IPS DF 6.9 (cell line): ENCODE measurements around the gene GGACT.
"Not testable (repeated sequence)": the region's sequence is repeated elsewhere in the genome, so short reads cannot be mapped to it uniquely, and the experiment has no call there.

Experiments
- DNase-seq: peaks from one replicate; pipeline ENCODE4 v3.0.0-alpha.2; 2013; ENCODE audit warnings: low read depth, low spot score
- H3K27ac ChIP-seq: one replicate; pipeline ENCODE4 v1.5.1; 2013; ENCODE audit warnings: low read length, control low read depth
- H3K27me3 ChIP-seq: 2 replicates; pipeline ENCODE4 v1.6.1; 2013; ENCODE audit warnings: mild to moderate bottlenecking, low read length; ENCODE audit not compliant: control insufficient read depth, insufficient read depth
- H3K36me3 ChIP-seq: 2 replicates; pipeline ENCODE4 v1.6.1; 2013; ENCODE audit warnings: low read length; ENCODE audit not compliant: control insufficient read depth, insufficient read depth
- H3K4me1 ChIP-seq: 2 replicates; pipeline ENCODE4 v1.6.1; 2013; ENCODE audit warnings: low read length; ENCODE audit not compliant: control insufficient read depth, insufficient read depth
- H3K4me3 ChIP-seq: 2 replicates; pipeline ENCODE4 v1.5.1; 2013; ENCODE audit warnings: mild to moderate bottlenecking, low read length
- H3K9me3 ChIP-seq: 2 replicates; pipeline ENCODE4 v1.6.1; 2013; ENCODE audit warnings: low read length, inconsistent platforms; ENCODE audit not compliant: control insufficient read depth, insufficient read depth
- WGBS: extraction: QIAGEN DNeasy Blood & Tissue Kit; methylation state at CpG from one replicate; pipeline ENCODE4 v1.1.7; 2013; ENCODE audit warnings: mixed read lengths, missing lambda C conversion rate; ENCODE audit not compliant: insufficient read length, insufficient coverage; 5-methylcytosine and 5-hydroxymethylcytosine counted together

GGACT gene

DNA sequence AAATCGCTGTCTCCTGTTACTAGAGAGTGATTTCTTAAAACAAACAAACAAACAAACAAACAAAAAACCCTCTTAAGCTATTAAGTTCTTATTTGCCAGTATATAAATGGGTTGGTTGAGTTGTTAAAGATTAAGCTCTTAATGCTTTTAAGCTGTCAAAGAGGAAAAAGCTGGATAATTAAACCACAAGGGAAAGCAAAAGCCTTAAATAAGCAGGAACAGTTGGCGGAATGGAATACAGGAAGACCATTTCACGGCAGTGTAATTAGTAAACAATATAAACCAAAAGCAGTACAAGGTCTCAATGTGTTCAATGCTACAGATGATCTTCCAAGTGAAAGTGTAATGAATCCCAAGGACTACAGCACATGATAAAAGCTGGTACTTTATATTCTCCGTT is 32.2 kb upstream of the GGACT start:
- H3K27me3 ChIP-seq, result no peaks in the 10 kb centered on the region
- no peak overlapping the region for H3K4me3 ChIP-seq
- no peak for DNase-seq
- peaks cover 6% of the 10 kb centered on the region; the same call in 1 of the 2 replicates for H3K36me3 ChIP-seq
- no peaks in the 10 kb centered on the region for H3K4me1 ChIP-seq
- WGBS, result no CpG with 5 or more reads among the region's 4 CpGs
- no peaks in the 10 kb centered on the region for H3K9me3 ChIP-seq
- no peak overlapping the region for H3K27ac ChIP-seq

DNA sequence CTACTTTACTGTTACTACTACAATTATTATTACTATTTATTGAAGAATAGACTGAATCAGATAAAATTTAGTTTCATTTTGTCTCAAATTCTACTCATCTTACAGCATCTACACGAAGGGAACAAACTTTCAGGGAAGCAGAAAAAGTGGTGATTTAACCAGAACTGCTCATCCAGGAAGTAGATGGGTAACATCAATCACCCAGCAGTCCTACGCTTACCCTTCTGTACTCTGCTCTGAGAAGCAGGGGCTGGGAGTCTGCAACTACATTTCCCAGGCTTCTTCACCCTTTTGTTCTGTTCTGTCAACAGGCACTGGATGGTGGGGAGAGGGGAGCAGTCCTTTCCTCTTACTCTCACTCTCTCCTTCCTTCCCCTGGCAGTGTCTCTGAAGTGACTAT is 31.4 kb upstream of the GGACT start:
- WGBS, result no CpG with 5 or more reads among the region's 2 CpGs
- Histone ChIP-seq H3K4me3 (no peak overlapping the region), H3K9me3 (no peaks in the 10 kb centered on the region), H3K27ac (no peak overlapping the region), H3K36me3 (peaks cover 6% of the 10 kb centered on the region; the same call in 1 of the 2 replicates), H3K27me3 (no peaks in the 10 kb centered on the region), H3K4me1 (no peaks in the 10 kb centered on the region)
- no peak for DNase-seq

DNA sequence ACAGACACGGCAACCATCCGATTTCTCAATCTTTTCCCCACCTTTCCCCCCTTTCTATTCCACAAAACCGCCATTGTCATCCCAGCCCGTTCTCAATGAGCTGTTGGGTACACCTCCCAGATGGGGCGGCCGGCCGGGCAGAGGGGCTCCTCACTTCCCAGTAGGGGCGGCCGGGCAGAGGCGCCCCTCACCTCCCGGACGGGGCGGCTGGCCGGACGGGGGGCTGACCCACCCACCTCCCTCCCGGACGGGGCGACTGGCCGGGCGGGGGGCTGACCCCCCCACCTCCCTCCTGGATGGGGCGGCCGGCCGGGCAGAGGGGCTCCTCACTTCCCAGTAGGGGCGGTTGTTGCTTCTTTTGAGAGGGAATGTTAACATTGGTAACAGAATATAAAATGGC is 30.3 kb upstream of the GGACT start:
- not testable (repeated sequence) for H3K4me3 ChIP-seq, H3K4me1 ChIP-seq, H3K27me3 ChIP-seq, DNase-seq, H3K27ac ChIP-seq, H3K9me3 ChIP-seq, H3K36me3 ChIP-seq
- WGBS, result no CpG with 5 or more reads among the region's 24 CpGs

DNA sequence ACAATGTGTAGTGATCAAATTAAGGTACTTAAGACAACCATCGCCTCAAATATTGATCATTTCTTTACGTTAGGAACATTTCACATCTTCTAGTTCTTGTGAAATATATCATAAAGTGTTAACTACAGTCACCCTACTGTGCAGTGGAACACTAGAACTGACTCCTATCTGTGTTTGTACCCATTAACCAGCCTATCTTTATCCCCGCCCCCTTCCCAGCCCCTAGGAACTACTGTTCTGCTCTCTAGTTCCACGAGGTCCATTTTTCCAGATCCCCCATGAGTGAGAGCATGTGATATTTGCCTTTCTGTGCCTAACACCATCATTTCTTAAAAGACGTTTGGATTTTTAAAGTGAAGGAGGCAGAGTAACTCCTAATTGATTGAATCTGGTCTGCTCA is 24.4 kb upstream of the GGACT start:
- Histone ChIP-seq H3K36me3 (no peaks in the 10 kb centered on the region; the same call in 1 of the 2 replicates), H3K9me3 (no peaks in the 10 kb centered on the region), H3K4me3 (no peak overlapping the region), H3K27me3 (no peaks in the 10 kb centered on the region), H3K4me1 (no peaks in the 10 kb centered on the region), H3K27ac (no peak overlapping the region)
- no peak for DNase-seq
- WGBS, result no CpG with 5 or more reads among the region's 5 CpGs

DNA sequence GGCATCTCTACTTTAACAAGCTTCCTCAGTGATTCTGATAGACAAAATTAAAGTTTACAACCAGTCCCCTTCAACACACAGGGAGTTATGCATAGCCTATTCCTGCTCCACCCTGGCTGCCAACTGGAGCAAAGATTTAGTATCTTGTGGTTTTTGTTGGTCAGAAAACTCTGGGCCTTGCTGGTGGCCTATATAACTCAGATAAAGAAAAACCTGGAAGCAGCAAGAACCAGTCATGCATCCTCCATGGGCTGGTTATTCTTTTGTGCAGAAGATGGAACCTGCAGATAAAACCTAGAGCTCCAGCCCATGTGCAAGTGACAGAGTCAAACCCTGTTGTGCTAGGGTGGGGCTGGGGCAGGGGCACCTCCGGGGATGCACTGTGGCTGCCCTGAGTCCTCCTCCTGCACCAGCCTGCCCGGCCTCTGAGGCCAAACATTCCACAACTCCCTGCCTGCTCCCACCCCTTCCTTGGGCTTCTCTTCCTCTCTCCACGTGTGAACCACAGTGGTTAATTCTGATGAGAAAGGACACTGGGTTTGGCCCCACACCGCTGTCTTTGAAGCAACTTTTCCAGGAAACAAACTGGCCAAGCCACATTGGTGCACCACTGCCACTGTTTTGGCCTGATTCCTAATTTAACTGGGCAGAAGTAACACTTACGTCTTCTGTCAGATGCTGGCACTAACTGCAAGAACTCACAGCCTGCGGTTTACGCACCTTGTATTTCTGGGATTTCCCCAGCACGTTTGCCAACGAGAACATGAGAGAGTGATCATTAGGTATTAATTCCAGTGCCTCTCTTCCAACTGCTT is 23.3 kb upstream of the GGACT start:
- H3K9me3 ChIP-seq, result no peaks in the 10 kb centered on the region
- H3K27ac ChIP-seq, result no peak overlapping the region
- WGBS, result no CpG with 5 or more reads among the region's 9 CpGs
- no peaks in the 10 kb centered on the region for H3K4me1 ChIP-seq
- no peaks in the 10 kb centered on the region for H3K36me3 ChIP-seq
- H3K4me3 ChIP-seq, result no peak overlapping the region
- H3K27me3 ChIP-seq, result no peaks in the 10 kb centered on the region; the same call in 1 of the 2 replicates
- no peak for DNase-seq

- no peaks in the 10 kb centered on the region for H3K4me1 ChIP-seq
- H3K27ac ChIP-seq, result no peak overlapping the region
- no CpG with 5 or more reads among the region's 6 CpGs for WGBS
- DNase-seq, result no peak
- no peaks in the 10 kb centered on the region for H3K36me3 ChIP-seq
- H3K4me3 ChIP-seq, result no peak overlapping the region
- H3K27me3 ChIP-seq, result no peaks in the 10 kb centered on the region; the same call in 1 of the 2 replicates
- no peaks in the 10 kb centered on the region for H3K9me3 ChIP-seq
Observed at GRCh38 chr13:100610391-100611347, 22.1 kb upstream of the GGACT start.

GRCh38 chr13:100608906-100609305 is 20.3 kb upstream of the GGACT start:
- WGBS, result no CpG with 5 or more reads among the region's 6 CpGs
- Histone ChIP-seq H3K27ac (no peak overlapping the region), H3K4me3 (no peak overlapping the region), H3K9me3 (no peaks in the 10 kb centered on the region), H3K36me3 (no peaks in the 10 kb centered on the region; the same call in 1 of the 2 replicates), H3K4me1 (no peaks in the 10 kb centered on the region), H3K27me3 (no peaks in the 10 kb centered on the region; the same call in 1 of the 2 replicates)
- no peak for DNase-seq

DNA sequence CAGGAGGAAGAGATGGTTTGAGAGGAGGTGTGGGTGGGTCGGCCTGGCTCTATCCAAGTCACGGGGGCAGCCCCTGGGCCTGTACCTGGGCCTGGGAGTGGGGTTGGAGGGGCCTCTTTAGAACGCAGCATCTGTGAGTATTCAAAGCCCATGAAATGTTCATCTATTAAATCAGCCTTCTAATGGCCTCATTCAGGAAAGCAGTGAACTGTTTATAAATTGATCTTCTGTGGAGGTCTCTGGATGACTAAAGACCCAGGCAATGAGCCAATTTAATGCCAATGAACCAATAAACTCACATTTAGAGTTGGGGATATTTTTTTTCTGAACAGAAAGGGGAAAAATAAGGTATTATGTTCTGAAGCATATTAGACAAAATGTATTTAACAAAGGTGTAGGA is 19.9 kb upstream of the GGACT start:
- Histone ChIP-seq H3K9me3 (no peaks in the 10 kb centered on the region), H3K27ac (no peak overlapping the region), H3K36me3 (no peaks in the 10 kb centered on the region; the same call in 1 of the 2 replicates), H3K4me1 (no peaks in the 10 kb centered on the region), H3K4me3 (no peak overlapping the region), H3K27me3 (no peaks in the 10 kb centered on the region; the same call in 1 of the 2 replicates)
- no CpG with 5 or more reads among the region's 3 CpGs for WGBS
- no peak for DNase-seq

- no peak for DNase-seq
- H3K4me3 ChIP-seq, result no peak overlapping the region
- H3K36me3 ChIP-seq, result no peaks in the 10 kb centered on the region; the same call in 1 of the 2 replicates
- no CpG with 5 or more reads among the region's 5 CpGs for WGBS
- H3K4me1 ChIP-seq, result no peaks in the 10 kb centered on the region
- H3K27me3 ChIP-seq, result no peaks in the 10 kb centered on the region; the same call in 1 of the 2 replicates
- H3K27ac ChIP-seq, result no peak overlapping the region
- H3K9me3 ChIP-seq, result no peaks in the 10 kb centered on the region
Observed at GRCh38 chr13:100604918-100605710, 16.5 kb upstream of the GGACT start.
